Activated T-helper 1 cell treated with Interleukin-2 at 50 U/mL for 16 hours (primary cell): ENCODE data around the gene TGIF1.

ENCODE experiments used
- DNase-seq: peaks from one replicate; pipeline ENCODE4 v3.0.0-alpha.2; 2020; ENCODE audit warnings: low read depth

The TGIF1 gene

GRCh38 chr18:3482258-3482657 is 32.3 kb downstream of the TGIF1 start:
- no peak for DNase-seq

DNA sequence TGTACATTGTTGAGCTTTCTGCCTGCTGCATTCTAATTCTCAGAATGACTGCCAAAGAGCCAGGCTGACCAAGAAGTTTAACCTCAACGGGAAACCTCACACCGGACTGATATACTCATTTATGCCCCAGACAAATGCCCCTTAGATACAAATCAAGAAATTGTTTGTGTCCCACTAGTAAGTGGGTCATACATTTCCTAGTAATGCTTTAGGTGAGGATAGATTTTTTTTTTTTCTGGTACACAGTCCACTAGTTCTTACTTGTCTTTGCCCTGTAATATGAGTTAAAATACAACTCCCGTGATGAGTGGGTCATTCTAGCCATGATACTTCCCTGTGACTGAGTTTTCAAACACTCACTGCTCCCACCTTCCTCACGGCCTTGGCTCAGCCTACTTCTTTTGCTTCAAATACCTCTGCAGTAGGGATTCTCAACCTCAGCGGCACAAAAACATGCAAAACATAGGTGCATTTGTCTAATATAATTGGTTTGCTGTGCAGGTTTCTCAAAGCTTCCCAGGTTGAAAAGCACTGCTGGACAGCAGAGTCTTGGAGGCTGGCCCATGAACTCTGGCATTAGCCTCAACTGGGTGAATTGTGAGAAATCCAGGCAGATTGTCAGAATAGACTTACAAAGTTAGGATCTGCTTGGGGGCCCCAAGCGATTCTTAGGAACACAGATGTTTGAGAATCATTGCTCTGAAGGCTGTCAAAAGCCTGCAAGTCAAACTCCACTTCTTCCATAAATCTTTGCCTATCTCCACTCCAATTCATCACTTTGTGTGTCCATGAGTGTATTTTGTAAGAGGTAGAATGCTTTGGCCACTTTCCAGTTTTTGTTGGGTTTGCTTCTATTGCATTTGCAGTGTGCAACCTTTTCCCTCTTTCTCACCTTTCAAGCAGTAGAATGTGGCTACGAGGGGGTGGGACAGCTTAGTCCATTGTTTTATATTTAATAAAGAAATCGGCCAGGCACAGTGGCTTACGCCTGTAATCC is 35.5 kb downstream of the TGIF1 start:
- DNase-seq: no peak

DNA sequence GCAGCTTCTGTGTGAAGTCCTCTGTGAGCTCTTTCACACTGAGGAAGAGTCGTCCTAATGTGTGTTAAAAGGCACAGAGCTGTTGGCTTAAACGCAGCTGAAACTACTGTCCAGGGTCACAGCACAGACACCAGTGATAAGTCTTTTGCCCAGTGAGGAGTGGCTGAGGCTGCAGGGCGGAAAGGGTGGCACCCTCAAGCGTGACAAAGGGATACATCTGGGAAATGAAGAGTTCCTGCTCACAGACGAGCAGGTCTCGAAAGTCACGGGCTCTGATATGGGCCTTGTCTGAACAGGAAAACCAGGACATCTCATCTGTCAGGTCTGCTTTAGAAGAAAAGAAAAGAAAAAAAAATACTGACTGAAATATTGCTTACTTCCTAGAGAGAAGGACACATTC is 36.5 kb downstream of the TGIF1 start:
- no peak for DNase-seq

GRCh38 chr18:3489462-3489861 is 39.5 kb downstream of the TGIF1 start:
- DNase-seq: no peak

DNA sequence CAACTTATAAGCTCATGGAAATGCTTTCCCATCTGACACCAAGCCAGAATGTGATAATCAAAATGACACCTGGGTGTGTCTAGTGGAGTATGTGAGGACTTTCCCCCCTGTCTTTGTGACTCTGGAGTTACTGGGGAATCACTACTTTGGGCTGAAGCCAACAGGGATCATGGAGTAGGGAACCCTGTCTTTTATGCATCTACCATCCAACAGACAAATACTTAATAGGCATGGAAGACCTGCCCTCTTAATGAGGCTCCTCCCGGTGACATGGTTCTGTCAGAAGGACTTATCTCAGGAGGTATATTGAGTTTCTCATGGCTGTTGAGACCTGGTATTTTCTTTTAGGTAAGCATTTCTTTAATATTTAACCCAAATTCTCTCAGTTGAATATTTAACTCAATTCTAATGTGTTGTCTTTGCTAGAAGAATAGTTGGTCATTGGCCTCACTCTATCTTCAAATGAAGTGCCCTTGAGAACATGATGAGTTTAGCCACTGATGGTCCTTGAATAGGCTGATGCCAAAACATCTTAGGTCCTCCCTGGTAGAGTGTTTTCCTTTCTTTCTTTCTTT is 42.1 kb downstream of the TGIF1 start:
- no peak for DNase-seq

- DNase-seq: no peak
Observed at GRCh38 chr18:3492721-3493120, 42.7 kb downstream of the TGIF1 start.

- no peak for DNase-seq
Observed at GRCh38 chr18:3493501-3494244, 43.7 kb downstream of the TGIF1 start.

- DNase-seq: no peak
Observed at GRCh38 chr18:3494245-3494526, 44.2 kb downstream of the TGIF1 start.

- DNase-seq: no peak
Observed at GRCh38 chr18:3494569-3494968, 44.6 kb downstream of the TGIF1 start.

GRCh38 chr18:3495691-3496430 is 45.9 kb downstream of the TGIF1 start:
- no peak for DNase-seq

DNA sequence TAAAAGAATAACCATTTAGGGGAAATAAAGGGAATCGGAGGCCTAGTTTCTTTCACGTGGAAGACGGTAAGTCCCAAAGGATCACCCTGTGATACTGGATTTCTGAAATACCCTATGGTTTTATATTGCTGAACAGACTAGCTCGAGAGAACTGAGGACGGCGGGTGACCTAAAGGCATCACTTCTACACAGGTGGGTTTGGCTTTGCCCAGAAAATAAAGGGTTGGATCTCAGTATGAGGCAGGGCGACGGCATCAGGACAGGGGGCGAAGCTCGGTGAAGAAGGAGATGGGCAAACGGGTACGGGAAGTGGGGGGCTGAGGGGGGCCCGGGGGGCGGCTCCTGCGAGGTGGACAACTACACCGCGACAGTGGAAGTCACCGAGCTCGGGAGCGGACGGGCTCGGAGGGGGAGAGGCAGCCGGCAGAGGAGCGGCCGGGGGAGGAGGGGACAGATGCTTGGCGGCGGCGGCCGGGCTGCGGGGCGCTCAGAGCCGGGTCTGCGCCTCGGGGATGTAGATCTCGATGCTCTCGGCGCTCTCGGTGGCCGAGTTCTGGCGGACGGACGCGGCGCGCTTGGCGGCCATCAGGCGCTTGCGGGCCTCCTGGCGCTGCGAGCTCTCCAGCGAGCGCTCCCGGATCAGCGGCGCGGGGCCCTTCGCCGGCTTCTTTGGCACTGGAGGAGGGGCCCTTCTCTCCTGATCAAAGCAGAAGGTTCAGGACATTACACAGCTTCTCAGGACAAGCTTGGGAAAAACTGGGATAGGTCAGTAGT is 48.9 kb downstream of the TGIF1 start:
- DNase-seq: peak; percentile 6

- DNase-seq: no peak
Observed at GRCh38 chr18:3499501-3499900, 49.5 kb downstream of the TGIF1 start.

- no peak for DNase-seq
Observed at GRCh38 chr18:3500016-3500415, 50.0 kb downstream of the TGIF1 start.

GRCh38 chr18:3502650-3503049 is 52.7 kb downstream of the TGIF1 start:
- no peak for DNase-seq

- DNase-seq: no peak
Observed at GRCh38 chr18:3504637-3505036, 54.7 kb downstream of the TGIF1 start.

DNA sequence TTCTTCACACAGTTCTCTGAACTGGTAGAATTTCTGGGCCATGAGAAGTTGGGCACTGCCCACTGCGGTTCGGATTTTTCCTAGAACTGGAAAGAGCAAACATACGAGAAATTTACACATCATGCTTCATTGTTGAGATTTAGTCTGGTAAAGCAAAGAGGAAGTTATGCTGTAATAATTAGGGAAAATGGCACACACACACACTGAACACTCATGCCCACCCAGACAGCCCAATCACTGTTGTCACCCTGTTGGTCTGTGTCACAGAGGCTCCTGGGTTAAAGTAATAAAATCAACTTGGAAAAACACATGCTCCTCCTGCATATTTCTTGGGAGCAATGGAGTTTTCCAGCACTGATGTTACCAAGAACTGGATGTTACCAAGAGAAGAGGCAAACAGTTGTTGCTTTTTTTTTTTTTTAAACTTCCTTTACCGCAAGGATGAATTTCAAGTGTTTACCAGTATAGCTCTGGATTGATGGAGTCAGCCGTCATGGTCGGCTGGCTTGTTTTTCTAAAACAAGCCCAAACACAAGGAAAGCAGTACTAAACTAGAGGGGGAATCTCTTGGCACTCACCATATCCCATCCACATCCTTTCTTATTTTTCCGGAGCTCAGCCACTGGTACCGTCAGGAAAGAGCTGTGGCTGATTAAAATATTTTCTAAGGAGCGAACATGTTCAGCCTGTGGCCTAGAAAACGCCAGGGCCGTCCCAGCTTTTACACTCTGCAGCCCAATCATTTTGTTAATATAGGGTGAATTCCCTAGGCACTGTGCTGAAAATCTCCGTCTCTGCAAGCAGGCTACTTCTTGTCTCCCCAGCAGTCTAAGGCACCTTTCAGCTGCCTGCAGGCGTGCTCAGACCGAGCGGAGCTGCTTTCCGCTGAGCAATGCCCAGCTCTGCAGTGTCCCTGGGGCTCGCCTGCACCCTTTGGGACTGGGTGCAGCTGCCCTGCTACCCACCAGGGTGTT is 58.9 kb downstream of the TGIF1 start:
- no peak for DNase-seq
